GM19324 (cell line): Measurements from ENCODE around the gene NRG2.

Experiments
- ATAC-seq: cut with Tn5 transposase; IDR thresholded peaks from one replicate; pipeline ENCODE4 v1.9.1; 2021; ENCODE audit warnings: mild to moderate bottlenecking, moderate library complexity; ENCODE audit not compliant: unreplicated experiment, low FRiP score

Gene NRG2

GRCh38 chr5:139847790-139848507 lies 195.2 kb downstream of the NRG2 start:
- ATAC-seq, result peak; percentile 67

GRCh38 chr5:139847091-139847490 lies 196.0 kb downstream of the NRG2 start:
- ATAC-seq, result no peak

- no peak for ATAC-seq
These were observed 197.0 kb downstream of the NRG2 start for GRCh38 chr5:139845846-139846681.

GRCh38 chr5:139844472-139845145 lies 198.5 kb downstream of the NRG2 start:
- ATAC-seq, result no peak

GRCh38 chr5:139843991-139844390 lies 199.1 kb downstream of the NRG2 start:
- ATAC-seq, result no peak

GRCh38 chr5:139842321-139842720 lies 200.8 kb downstream of the NRG2 start:
- no peak for ATAC-seq

- ATAC-seq, result no peak
These were observed 201.6 kb downstream of the NRG2 start for GRCh38 chr5:139841549-139841948.

- ATAC-seq, result no peak
These were observed 203.2 kb downstream of the NRG2 start for GRCh38 chr5:139839918-139840317.

GRCh38 chr5:139839232-139839815 lies 203.8 kb downstream of the NRG2 start:
- no peak for ATAC-seq

- ATAC-seq, result no peak
These were observed 204.5 kb downstream of the NRG2 start for GRCh38 chr5:139838381-139839197.

- ATAC-seq, result no peak
These were observed 205.3 kb downstream of the NRG2 start for GRCh38 chr5:139837711-139838380.

GRCh38 chr5:139836469-139837208 lies 206.5 kb downstream of the NRG2 start:
- no peak for ATAC-seq

GRCh38 chr5:139835656-139836055 lies 207.4 kb downstream of the NRG2 start:
- no peak for ATAC-seq

- ATAC-seq, result no peak
These were observed 209.6 kb downstream of the NRG2 start for GRCh38 chr5:139833525-139833924.

GRCh38 chr5:139831624-139832023 lies 211.5 kb downstream of the NRG2 start:
- no peak for ATAC-seq

- ATAC-seq, result no peak
These were observed 213.6 kb downstream of the NRG2 start for GRCh38 chr5:139829471-139829870.

GRCh38 chr5:139828207-139828895 lies 214.7 kb downstream of the NRG2 start:
- no peak for ATAC-seq

- no peak for ATAC-seq
These were observed 217.4 kb downstream of the NRG2 start for GRCh38 chr5:139825690-139826089.
